H1 (cell line): ENCODE measurements around the gene ARPC3. TPM values are rescaled to one million over a fixed set of nuclear protein-coding genes. Genes with fewer than 3 reads are reported as not detected.
"Not testable (repeated sequence)": the region's sequence is repeated elsewhere in the genome, so short reads cannot be mapped to it uniquely, and the experiment has no call there.

Experiments
- CTCF ChIA-PET: fragments of 300-600 bp; sonication (Branson Sonifier 250); formaldehyde crosslinking; loops from one replicate; lab custom pipeline; 2021; ENCODE audit not compliant: partially characterized antibody; lab: Charles Lee
- POLR2A ChIA-PET: fragments of 300-600 bp; sonication (Branson Sonifier 250); formaldehyde crosslinking; loops from one replicate; lab custom pipeline; 2021; ENCODE audit warnings: inconsistent platforms; ENCODE audit not compliant: partially characterized antibody; lab: Charles Lee
- DNase-seq, 2 experiments: peaks; one replicate each; pipeline versions ENCODE4 v3.0.0 to v3.0.0-alpha.2; 2010 to 2022; ENCODE audit warnings: low spot score in 2 of 2, low read depth in 1 of 2, mixed read lengths in 1 of 2
- FAIRE-seq: peaks from 2 replicates; lab custom pipeline; 2011; peaks lifted over from hg19 to GRCh38; lab: Jason Lieb, UNC
- H2AFZ ChIP-seq: 2 replicates; pipeline ENCODE4 v1.8.1; 2012; ENCODE audit warnings: low read length, inconsistent platforms
- H2AK5ac ChIP-seq: 2 replicates; pipeline ENCODE4 v1.6.1; 2013; ENCODE audit warnings: low read depth, low read length
- H2BK120ac ChIP-seq: replicated peaks from 2 replicates; pipeline ENCODE3; 2013; ENCODE audit warnings: low read depth, low read length, inconsistent platforms
- H2BK12ac ChIP-seq: 2 replicates; pipeline ENCODE4 v1.6.1; 2013; ENCODE audit warnings: low read depth, low read length
- H2BK15ac ChIP-seq: 2 replicates; pipeline ENCODE4 v1.6.1; 2013; ENCODE audit warnings: low read length
- H2BK20ac ChIP-seq: 2 replicates; pipeline ENCODE4 v1.6.1; 2013; ENCODE audit warnings: low read length
- H2BK5ac ChIP-seq: 2 replicates; pipeline ENCODE4 v1.6.1; 2013; ENCODE audit warnings: low read depth, low read length
- H3K14ac ChIP-seq: 2 replicates; pipeline ENCODE4 v1.6.1; 2013; ENCODE audit warnings: inconsistent platforms; ENCODE audit not compliant: insufficient read length
- H3K18ac ChIP-seq: 2 replicates; pipeline ENCODE4 v1.6.1; 2013; ENCODE audit warnings: low read length; ENCODE audit errors: extremely low read depth
- H3K23ac ChIP-seq: 2 replicates; pipeline ENCODE4 v1.6.1; 2013; ENCODE audit warnings: inconsistent platforms; ENCODE audit not compliant: insufficient read length
- H3K23me2 ChIP-seq: 2 replicates; pipeline ENCODE4 v1.6.1; 2013; ENCODE audit warnings: low read depth, low read length
- H3K27ac ChIP-seq: 2 replicates; pipeline ENCODE4 v1.6.1; 2011; ENCODE audit warnings: low read depth, low read length, inconsistent platforms
- H3K27me3 ChIP-seq, 4 experiments: replicated peaks in 1 of 4; 1 replicate in 1 of 4; 2 replicates in 3 of 4; pipeline versions ENCODE4 v1.6.1 to v1.8.1; 2011 to 2013; ENCODE audit warnings: low read length in 3 of 4, mild to moderate bottlenecking in 3 of 4, inconsistent platforms in 2 of 4, mixed read lengths in 2 of 4, moderate library complexity in 1 of 4; ENCODE audit not compliant: control insufficient read depth in 3 of 4, insufficient read depth in 3 of 4; ENCODE audit errors: extremely low read depth in 1 of 4
- H3K36me3 ChIP-seq, 4 experiments: 2 replicates each; pipeline versions ENCODE4 v1.6.1 to v1.8.1; 2011 to 2013; ENCODE audit warnings: mild to moderate bottlenecking in 4 of 4, low read length in 3 of 4, moderate library complexity in 2 of 4, control low read depth in 1 of 4, inconsistent platforms in 1 of 4; ENCODE audit not compliant: insufficient read depth in 4 of 4, control insufficient read depth in 2 of 4
- H3K4ac ChIP-seq: replicated peaks from 2 replicates; pipeline ENCODE3; 2013; ENCODE audit warnings: low read length, low read depth, mixed read lengths, inconsistent platforms; ENCODE audit not compliant: insufficient read length
- H3K4me1 ChIP-seq, 4 experiments: replicated peaks in 1 of 4; 1 replicate in 1 of 4; 2 replicates in 3 of 4; pipeline versions ENCODE4 v1.6.1 to v1.8.1; 2011 to 2013; ENCODE audit warnings: low read length in 3 of 4, inconsistent platforms in 2 of 4, mixed read lengths in 1 of 4; ENCODE audit not compliant: insufficient read depth in 4 of 4, control insufficient read depth in 3 of 4
- H3K4me2 ChIP-seq, 2 experiments: 2 replicates each; pipeline versions ENCODE4 v1.6.1 to v1.8.1; 2011 to 2013; ENCODE audit warnings: low read depth in 2 of 2, low read length in 2 of 2, control low read depth in 1 of 2, inconsistent platforms in 1 of 2, mild to moderate bottlenecking in 1 of 2; ENCODE audit not compliant: insufficient read depth in 1 of 2
- H3K4me3 ChIP-seq, 4 experiments: fragments of 200-600, 300-600 bp in 1 of 4; sonication (generic), shearing (Covaris generic), sonication (Bioruptor Twin) in 1 of 4; 2 replicates each; pipeline versions ENCODE4 v1.5.1 to v1.8.1; 2011 to 2016; ENCODE audit warnings: low read length in 4 of 4, low read depth in 3 of 4, control low read depth in 2 of 4, inconsistent platforms in 2 of 4, mild to moderate bottlenecking in 2 of 4, mixed read lengths in 1 of 4, moderate library complexity in 1 of 4; ENCODE audit not compliant: insufficient read depth in 2 of 4; ENCODE audit errors: extremely low read depth in 1 of 4
- H3K56ac ChIP-seq: replicated peaks from 2 replicates; pipeline ENCODE3; 2013; ENCODE audit warnings: low read depth, mild to moderate bottlenecking, mixed read lengths, low read length, inconsistent platforms; ENCODE audit not compliant: insufficient read length
- H3K79me1 ChIP-seq: 2 replicates; pipeline ENCODE4 v1.6.1; 2013; ENCODE audit warnings: low read depth, low read length, control low read depth
- H3K79me2 ChIP-seq, 2 experiments: 2 replicates each; pipeline versions ENCODE4 v1.6.1 to v1.8.1; 2012 to 2013; ENCODE audit warnings: low read length in 2 of 2, mild to moderate bottlenecking in 2 of 2, inconsistent platforms in 1 of 2; ENCODE audit not compliant: insufficient read depth in 2 of 2, control insufficient read depth in 1 of 2
- H3K9ac ChIP-seq, 4 experiments: replicated peaks in 1 of 4; 1 replicate in 1 of 4; 2 replicates in 3 of 4; pipeline versions ENCODE4 v1.6.1 to v1.8.1; 2011 to 2013; ENCODE audit warnings: low read depth in 3 of 4, low read length in 3 of 4, control low read depth in 2 of 4, mild to moderate bottlenecking in 2 of 4, moderate library complexity in 2 of 4, inconsistent platforms in 1 of 4; ENCODE audit errors: extremely low read depth in 1 of 4
- H3K9me3 ChIP-seq, 2 experiments: 2 replicates each; pipeline versions ENCODE4 v1.6.1 to v1.8.1; 2012 to 2013; ENCODE audit warnings: mild to moderate bottlenecking in 2 of 2, moderate library complexity in 2 of 2, control low read depth in 1 of 2, inconsistent platforms in 1 of 2, low read depth in 1 of 2, low read length in 1 of 2, mixed read lengths in 1 of 2; ENCODE audit not compliant: insufficient read depth in 2 of 2
- H4K20me1 ChIP-seq, 2 experiments: replicated peaks in 1 of 2; 2 replicates each; pipeline versions ENCODE3 to v1.8.1; 2011 to 2013; ENCODE audit warnings: inconsistent platforms in 2 of 2, low read length in 2 of 2, mild to moderate bottlenecking in 1 of 2; ENCODE audit not compliant: insufficient read depth in 2 of 2, control insufficient read depth in 1 of 2
- H4K5ac ChIP-seq: 2 replicates; pipeline ENCODE4 v1.6.1; 2013; ENCODE audit warnings: low read length, low read depth, mixed read lengths, inconsistent platforms; ENCODE audit not compliant: insufficient read length
- H4K8ac ChIP-seq: 2 replicates; pipeline ENCODE4 v1.8.0; 2013; ENCODE audit warnings: mild to moderate bottlenecking, moderate library complexity, low read length, inconsistent platforms; ENCODE audit not compliant: insufficient read depth; ENCODE audit errors: extremely low read depth
- H4K91ac ChIP-seq: replicated peaks from 2 replicates; pipeline ENCODE3; 2013; ENCODE audit warnings: low read length, mixed read lengths, inconsistent platforms; ENCODE audit not compliant: insufficient read length
- CHD1 ChIP-seq: IDR thresholded peaks from 2 replicates; pipeline ENCODE4 v1.6.1; 2012; ENCODE audit warnings: low read depth, low read length, improper control_type of control experiment
- JUN ChIP-seq: IDR thresholded peaks from 2 replicates; pipeline ENCODE4 v1.6.1; 2011; ENCODE audit warnings: low read depth, mild to moderate bottlenecking, improper control_type of control experiment, low read length
- SIX5 ChIP-seq: IDR thresholded peaks from 2 replicates; pipeline ENCODE4 v1.6.1; 2011; ENCODE audit warnings: mild to moderate bottlenecking, low read depth, low read length
- TBP ChIP-seq: IDR thresholded peaks from 2 replicates; pipeline ENCODE4 v1.6.1; 2011; ENCODE audit warnings: low read depth, low read length, improper control_type of control experiment
- TEAD4 ChIP-seq: IDR thresholded peaks from 2 replicates; pipeline ENCODE4 v1.6.1; 2012; ENCODE audit warnings: low read depth, low read length, inconsistent platforms, mixed read lengths
- WGBS, 2 experiments: shearing (Covaris generic) in 1 of 2; methylation state at CpG; one replicate each; pipeline versions ENCODE4 v1.1.6 to v1.1.7; 2013 to 2015; ENCODE audit warnings: low lambda C conversion rate in 2 of 2, mixed read lengths in 2 of 2, inconsistent platforms in 1 of 2, low coverage in 1 of 2, missing lambda C conversion rate in 1 of 2; ENCODE audit not compliant: insufficient replicate concordance in 2 of 2, insufficient coverage in 1 of 2, insufficient read length in 1 of 2; ENCODE audit errors: extremely low coverage in 1 of 2, missing lambda C conversion rate in 1 of 2; 5-methylcytosine and 5-hydroxymethylcytosine counted together
- polyA plus RNA-seq, 7 experiments: library from polyadenylated mRNA; depleted of rRNA in 3 of 7; stranded (reverse) in 5 of 7; unstranded in 2 of 7; fragments of >200 nt in 5 of 7; fragments of 200-250 nt in 2 of 7; gene quantifications; 1 replicate in 5 of 7; 2 replicates in 1 of 7; 4 replicates in 1 of 7; pipeline versions ENCODE4 v1.2.1 to v1.2.3, GENCODE V29; 2011 to 2013; ENCODE audit warnings: missing spikeins in 2 of 7, mixed read lengths in 2 of 7
- total RNA-seq: library from RNA; stranded (reverse); fragmentation: NEBNext Ultra II Directional; extraction: Animal tissue kit (Norgen Biotek cat#: 25700); gene quantifications from 2 replicates; pipeline ENCODE4 v1.2.1, GENCODE V29; 2021

Gene ARPC3
- total and polyA plus RNA-seq, 2 of the 8 experiments (the other 6 are each of a cell fraction or from before 2014, with no cell fraction given) = 36.7 to 160 TPM

DNA sequence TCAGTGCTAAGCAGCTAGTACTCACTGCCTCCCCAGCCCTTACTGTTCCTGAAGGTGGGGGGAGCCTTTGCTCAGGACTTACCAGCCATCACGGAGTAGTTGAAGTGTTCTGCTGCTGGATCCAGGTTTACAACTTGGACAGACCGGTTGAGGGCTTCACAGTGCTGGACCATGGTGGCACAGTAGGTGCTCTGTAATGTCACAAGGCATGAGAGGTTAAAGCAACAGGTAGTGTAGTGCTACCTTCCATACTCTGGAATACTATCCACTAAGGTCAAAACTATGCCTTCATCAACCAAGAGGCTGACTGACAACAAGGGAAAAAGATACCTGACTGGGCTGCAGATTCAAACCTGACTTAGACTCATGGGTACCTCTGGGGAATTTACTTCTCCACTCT is 14.9 kb upstream of the ARPC3 start (continued):
- TF ChIP-seq SIX5 = no peak
- no peak for TF ChIP-seq TEAD4
- TF ChIP-seq JUN = no peak
- TF ChIP-seq TBP = no peak
- no peak for TF ChIP-seq CHD1
- TF ChIP-seq, all 59 proteins: peak for 0

GRCh38 chr12:110461189-110461588 is 11.1 kb upstream of the ARPC3 start:
- 84% methylated on average over 5 of the region's 5 CpGs; no CpG with 5 or more reads in 1 of the 2 experiments for WGBS, 2 experiments
- not testable (repeated sequence) for H3K27ac ChIP-seq, H2BK5ac ChIP-seq, DNase-seq, H3K23ac ChIP-seq, H3K79me1 ChIP-seq, H4K91ac ChIP-seq, H2BK15ac ChIP-seq, H3K14ac ChIP-seq, H3K4ac ChIP-seq, FAIRE-seq, H3K18ac ChIP-seq, H3K4me1 ChIP-seq, H2AFZ ChIP-seq, H2AK5ac ChIP-seq, H3K56ac ChIP-seq, H2BK120ac ChIP-seq, H4K20me1 ChIP-seq, H4K8ac ChIP-seq, H3K9me3 ChIP-seq, H3K4me2 ChIP-seq, H3K27me3 ChIP-seq, H3K23me2 ChIP-seq, H3K4me3 ChIP-seq, H4K5ac ChIP-seq, H2BK12ac ChIP-seq, H2BK20ac ChIP-seq, H3K9ac ChIP-seq
- peaks cover 8 to 42% (median 24%) of the 10 kb centered on the region in 4 experiments for H3K36me3 ChIP-seq
- peaks cover 0 to 15% of the 10 kb centered on the region in 2 experiments; a peak in 2 of 4 replicates for H3K79me2 ChIP-seq
- ChIA-PET POLR2A (interaction anchor here (2.9 kb wide), 1 partner anchor 11 kb away, joined by 13 read pairs; the partner anchor contains the start of gene ARPC3), CTCF (interaction anchor here (1.0 kb wide), 1 partner anchor 11 kb away, joined by 7 read pairs; the partner anchor contains the start of gene ARPC3)
